GM13977 (cell line): ENCODE data around the gene ZNF385A.
A peak's percentile ranks its signal among the peaks of the same experiment; 100 is the strongest.

ENCODE experiments used
- DNase-seq: peaks from one replicate; pipeline ENCODE4 v3.0.0; 2012; ENCODE audit warnings: low spot score
- CTCF ChIP-seq: IDR thresholded peaks from 2 replicates; pipeline ENCODE4 v1.5.1; 2012; ENCODE audit warnings: mild to moderate bottlenecking, control low read depth; ENCODE audit not compliant: insufficient read depth; ENCODE audit errors: extremely low read depth, missing control alignments
- in situ Hi-C: fragments of 300-500 bp; cut with MboI; formaldehyde crosslinking; loops from one replicate; pipeline ENCODE4 v1.12.0; 2022; ENCODE audit warnings: low sequenced_read_pairs, low pct_unique_long_range_greater_than_20kb, mixed read lengths, inconsistent platforms; ENCODE audit not compliant: unreplicated experiment

The ZNF385A gene

DNA sequence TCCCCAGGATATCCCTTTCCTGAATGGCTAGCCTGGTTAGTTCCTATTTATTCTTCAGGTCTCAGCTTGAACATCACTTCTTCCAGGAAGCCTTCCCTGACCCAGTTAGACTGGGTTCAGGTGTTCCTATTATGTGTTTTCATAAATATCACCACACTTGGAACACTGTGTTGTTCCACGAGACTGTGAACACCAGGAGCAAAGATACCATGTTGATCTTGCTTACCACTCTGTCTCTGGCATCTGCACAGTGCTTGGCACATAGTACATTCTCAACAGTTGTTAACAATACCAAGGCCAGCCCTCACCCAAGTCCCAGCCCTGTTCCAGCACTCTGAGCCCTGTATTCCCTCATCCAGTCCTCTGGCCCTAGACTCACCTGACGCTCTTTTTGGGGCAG is 13.7 kb upstream of the ZNF385A start:
- no peak for TF ChIP-seq CTCF
- DNase-seq, result no peak
- in situ Hi-C loops, result loop anchor here (5.0 kb wide), 1 partner anchor 44 kb away; no protein-coding TSS in a partner anchor

DNA sequence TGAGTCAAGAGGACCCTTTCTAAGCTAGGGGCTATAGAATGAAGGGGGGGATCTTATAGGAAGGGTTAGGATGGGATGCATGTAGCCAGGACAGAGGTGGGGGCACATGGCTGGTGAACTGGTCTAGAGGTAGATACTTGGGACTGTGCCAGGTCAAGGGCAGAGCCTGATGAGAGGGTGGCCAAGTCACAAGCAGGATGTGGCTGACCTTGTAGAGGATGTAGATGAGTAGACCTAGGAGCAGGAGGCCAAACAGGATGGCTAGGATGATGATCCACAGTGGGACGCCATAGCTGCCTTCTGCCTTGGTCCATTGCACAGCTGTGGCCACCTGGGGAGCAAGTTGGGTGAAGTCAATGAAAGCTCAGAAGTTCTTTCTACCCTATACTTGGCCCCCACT is 12.6 kb upstream of the ZNF385A start:
- DNase-seq, result no peak
- no peak for TF ChIP-seq CTCF
- in situ Hi-C loops, result loop anchor here (5.0 kb wide), 1 partner anchor 45 kb away; no protein-coding TSS in a partner anchor

DNA sequence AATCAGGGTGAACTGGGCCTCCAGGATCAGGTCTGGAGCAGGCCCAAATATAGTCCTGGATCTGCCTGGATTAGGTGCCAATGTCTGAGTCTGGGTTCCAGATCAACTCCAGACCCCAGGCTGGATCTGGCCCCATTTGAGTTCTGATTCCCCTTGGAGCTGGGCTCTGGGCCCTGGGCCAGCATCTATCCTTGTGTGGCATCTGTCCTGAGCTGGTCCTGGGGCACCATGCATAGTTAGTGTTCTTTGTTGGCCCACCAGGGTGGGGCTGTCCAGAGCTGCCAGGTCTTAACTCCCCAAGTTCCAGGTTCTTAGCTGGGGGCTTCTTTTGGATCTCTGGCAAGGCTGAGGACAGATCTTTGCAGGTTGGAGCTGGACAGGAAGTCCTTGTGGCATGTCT is 11.0 kb upstream of the ZNF385A start:
- in situ Hi-C loops, result loop anchor here (5.0 kb wide), 1 partner anchor 47 kb away; no protein-coding TSS in a partner anchor
- TF ChIP-seq CTCF, result no peak
- no peak for DNase-seq

- in situ Hi-C loops, result loop anchor here (5.0 kb wide), 1 partner anchor 47 kb away; no protein-coding TSS in a partner anchor
- TF ChIP-seq CTCF, result no peak
- no peak for DNase-seq
These were observed 10.5 kb upstream of the ZNF385A start for GRCh38 chr12:54394986-54395385.

- DNase-seq, result no peak
- in situ Hi-C loops, result no loop called here
- peak; percentile 73 for TF ChIP-seq CTCF
These were observed 9.8 kb upstream of the ZNF385A start for GRCh38 chr12:54394281-54394719.

GRCh38 chr12:54393743-54394142 is 9.2 kb upstream of the ZNF385A start:
- DNase-seq, result no peak
- in situ Hi-C loops, result no loop called here
- no peak for TF ChIP-seq CTCF

DNA sequence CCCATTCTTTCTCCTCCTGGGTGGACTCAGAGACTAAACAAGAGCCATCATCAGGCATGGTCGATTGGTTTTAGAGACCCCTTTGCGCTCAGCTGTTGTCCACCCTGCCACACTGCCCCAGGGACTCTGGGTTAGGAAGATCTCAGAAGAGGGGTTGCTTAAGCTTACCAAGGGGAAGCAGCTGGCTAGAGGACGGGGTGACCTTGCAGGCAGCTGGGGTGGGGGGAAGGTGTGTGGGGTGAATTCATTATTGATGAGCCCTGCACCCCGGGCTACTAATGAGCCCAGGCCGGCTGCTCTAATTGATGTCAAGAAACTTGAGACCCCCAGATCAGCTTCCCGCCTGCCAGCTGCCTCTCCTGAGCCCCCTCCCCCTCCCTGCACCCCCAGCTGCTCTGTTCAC is 8.7 kb upstream of the ZNF385A start:
- no peak for DNase-seq
- in situ Hi-C loops, result no loop called here
- TF ChIP-seq CTCF, result no peak
